ENCODE measurements around the gene EEF1G.

Gene EEF1G

DNA sequence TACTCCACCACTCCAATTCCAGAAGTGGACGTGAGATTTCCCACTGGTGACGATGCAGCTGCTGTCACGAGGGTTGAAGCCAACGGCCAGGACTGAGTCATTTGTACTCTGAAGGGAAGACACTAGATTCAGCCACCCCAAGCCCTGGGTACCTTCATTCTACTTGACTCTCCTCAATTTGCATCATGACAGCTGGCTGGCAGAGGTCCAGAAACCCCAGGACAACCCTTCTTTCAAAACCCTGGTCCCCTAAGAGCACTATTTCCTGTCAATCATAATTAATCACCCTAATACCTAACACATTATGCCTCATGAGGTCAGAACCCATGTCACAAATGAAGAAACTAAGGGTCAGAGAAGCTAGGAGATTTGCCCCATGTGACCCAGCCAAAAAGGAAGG, 34.0 kb upstream of the EEF1G start:
- TF ChIP-seq, protein P1, sequence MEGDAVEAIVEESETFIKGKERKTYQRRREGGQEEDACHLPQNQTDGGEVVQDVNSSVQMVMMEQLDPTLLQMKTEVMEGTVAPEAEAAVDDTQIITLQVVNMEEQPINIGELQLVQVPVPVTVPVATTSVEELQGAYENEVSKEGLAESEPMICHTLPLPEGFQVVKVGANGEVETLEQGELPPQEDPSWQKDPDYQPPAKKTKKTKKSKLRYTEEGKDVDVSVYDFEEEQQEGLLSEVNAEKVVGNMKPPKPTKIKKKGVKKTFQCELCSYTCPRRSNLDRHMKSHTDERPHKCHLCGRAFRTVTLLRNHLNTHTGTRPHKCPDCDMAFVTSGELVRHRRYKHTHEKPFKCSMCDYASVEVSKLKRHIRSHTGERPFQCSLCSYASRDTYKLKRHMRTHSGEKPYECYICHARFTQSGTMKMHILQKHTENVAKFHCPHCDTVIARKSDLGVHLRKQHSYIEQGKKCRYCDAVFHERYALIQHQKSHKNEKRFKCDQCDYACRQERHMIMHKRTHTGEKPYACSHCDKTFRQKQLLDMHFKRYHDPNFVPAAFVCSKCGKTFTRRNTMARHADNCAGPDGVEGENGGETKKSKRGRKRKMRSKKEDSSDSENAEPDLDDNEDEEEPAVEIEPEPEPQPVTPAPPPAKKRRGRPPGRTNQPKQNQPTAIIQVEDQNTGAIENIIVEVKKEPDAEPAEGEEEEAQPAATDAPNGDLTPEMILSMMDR (IDR thresholded peaks at IDR 0.05), result no peak
- no peak for TF ChIP-seq ZFX (IDR thresholded peaks at IDR 0.05; ENCODE audit: borderline replicate concordance)
- H3K27ac ChIP-seq, result no peak overlapping the region

DNA sequence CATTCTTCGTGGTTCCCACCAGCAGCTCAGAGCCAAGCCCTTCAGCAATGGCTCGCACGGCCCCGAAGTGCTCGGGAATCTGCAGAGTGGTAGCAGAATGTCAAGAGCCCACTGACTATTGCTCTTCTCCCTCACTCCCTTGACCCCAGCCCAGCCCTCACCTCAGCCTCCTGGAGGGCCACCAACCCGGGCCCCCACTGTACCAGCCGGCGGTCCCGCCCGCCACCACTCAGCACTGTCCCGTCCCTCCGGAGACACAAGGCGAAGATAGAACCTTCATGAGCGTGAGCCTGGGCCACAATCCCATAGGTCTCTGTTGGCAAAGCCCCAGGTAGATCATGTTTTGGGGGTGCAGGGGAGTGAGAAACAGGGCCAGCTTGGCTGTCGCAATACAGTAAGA, 32.2 kb upstream of the EEF1G start:
- TF ChIP-seq, protein P1 (IDR thresholded peaks at IDR 0.05), result no peak
- no peak for TF ChIP-seq ZFX (IDR thresholded peaks at IDR 0.05; ENCODE audit: borderline replicate concordance)
- no peak overlapping the region for H3K27ac ChIP-seq

DNA sequence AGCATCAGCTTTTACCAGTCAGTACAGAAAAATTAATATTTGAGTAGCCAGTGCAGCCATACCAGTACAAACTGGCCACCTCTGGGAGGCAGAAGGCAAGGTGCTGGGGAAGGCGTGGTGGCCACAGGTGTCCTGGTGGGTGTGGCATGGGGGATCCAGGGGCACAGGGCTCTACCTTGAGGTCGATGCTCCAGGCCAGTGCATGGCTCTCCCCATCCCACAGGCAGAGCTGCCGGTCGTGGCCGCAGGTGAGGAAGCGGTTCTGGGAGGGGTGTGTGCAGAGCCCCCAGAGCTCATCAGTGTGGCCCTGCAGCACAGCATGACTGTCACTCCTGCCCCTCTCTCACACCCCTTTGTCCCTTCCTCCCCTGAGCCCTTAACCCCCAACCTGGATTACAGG, 31.8 kb upstream of the EEF1G start:
- no peak overlapping the region for H3K27ac ChIP-seq
- TF ChIP-seq, protein P1 (IDR thresholded peaks at IDR 0.05), result no peak
- TF ChIP-seq ZFX (IDR thresholded peaks at IDR 0.05; ENCODE audit: borderline replicate concordance), result no peak

DNA sequence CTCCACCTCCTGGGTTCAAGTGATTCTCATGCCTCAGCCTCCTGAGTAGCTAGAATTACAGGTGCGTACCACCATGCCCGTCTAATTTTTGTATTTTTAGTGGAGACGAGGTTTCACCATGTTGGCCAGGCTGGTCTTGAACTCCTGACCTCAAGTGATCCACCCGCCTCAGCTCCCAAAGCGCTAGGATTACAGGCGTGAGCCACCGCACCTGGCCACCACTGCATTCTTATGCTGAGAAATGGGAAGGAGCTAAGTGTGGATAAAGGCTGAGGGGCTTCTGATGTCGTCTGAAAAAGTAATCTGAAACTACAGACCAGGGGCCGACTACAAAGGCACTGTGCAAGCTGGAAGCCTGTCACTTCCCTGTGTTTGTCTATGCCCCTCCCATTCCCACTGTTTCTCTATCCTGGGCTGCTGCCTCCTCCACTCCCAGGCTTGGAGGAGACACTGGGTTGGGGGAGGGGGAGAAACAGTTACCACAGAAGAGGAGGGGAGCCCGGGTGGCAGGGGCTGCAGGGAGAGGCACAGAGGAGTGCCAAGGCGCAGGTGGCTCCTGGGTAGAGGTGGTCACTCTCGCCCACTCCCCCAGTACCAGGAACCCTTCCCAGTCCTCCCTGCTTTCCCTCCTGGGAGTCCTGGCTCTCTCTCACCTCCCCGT, 30.9 kb upstream of the EEF1G start:
- H3K27ac ChIP-seq, result no peak overlapping the region
- TF ChIP-seq ZFX (IDR thresholded peaks at IDR 0.05; ENCODE audit: borderline replicate concordance), result no peak
- TF ChIP-seq, protein P1 (IDR thresholded peaks at IDR 0.05), result no peak

DNA sequence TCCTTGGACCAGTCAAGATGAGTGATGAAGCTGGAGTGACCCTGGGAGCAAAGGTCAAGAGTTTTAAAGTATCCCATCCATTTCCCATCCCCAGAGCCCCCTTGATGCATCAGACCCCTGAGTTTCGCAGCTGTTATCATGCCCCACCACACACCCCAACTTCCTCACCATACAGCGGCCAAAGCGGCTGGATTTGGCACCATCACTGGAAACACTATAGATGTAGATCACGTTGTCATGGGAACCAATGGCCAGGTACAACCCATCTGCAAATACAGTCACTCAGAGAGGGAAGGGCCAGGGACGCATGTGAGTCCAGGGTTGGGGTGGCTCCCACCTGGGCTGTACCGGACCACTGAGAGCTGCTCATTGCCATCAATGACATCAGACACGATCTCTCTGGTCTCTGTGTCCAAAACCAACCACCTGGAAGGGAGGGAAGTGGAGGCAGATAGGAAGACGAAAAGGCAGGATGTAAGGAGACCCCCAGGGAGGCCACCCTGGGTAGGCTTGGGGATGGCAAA, 30.1 kb upstream of the EEF1G start:
- TF ChIP-seq, protein P1 (IDR thresholded peaks at IDR 0.05), result no peak
- TF ChIP-seq ZFX (IDR thresholded peaks at IDR 0.05; ENCODE audit: borderline replicate concordance), result no peak
- H3K27ac ChIP-seq, result no peak overlapping the region

DNA sequence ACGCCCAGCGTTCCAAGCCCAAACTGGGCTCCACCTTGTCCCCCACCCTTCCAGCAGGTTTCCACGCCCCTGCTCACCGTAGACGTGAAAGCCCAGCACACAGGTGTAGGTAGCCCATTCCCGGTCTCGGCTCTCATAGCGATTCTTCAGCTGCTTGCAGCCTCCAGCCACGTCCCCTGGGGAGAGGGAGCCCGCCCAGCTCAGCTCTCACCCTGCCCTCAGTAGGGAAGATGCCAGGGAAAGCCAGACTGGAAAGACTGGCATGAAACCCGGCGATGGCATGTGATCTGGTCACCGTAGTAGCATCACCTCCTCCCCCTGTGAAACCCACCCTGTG, 29.3 kb upstream of the EEF1G start:
- no peak for TF ChIP-seq ZFX (IDR thresholded peaks at IDR 0.05; ENCODE audit: borderline replicate concordance)
- TF ChIP-seq, protein P1 (IDR thresholded peaks at IDR 0.05), result no peak
- H3K27ac ChIP-seq, result peak overlapping the region; percentile 96; the same call in 1 of the 2 replicates

DNA sequence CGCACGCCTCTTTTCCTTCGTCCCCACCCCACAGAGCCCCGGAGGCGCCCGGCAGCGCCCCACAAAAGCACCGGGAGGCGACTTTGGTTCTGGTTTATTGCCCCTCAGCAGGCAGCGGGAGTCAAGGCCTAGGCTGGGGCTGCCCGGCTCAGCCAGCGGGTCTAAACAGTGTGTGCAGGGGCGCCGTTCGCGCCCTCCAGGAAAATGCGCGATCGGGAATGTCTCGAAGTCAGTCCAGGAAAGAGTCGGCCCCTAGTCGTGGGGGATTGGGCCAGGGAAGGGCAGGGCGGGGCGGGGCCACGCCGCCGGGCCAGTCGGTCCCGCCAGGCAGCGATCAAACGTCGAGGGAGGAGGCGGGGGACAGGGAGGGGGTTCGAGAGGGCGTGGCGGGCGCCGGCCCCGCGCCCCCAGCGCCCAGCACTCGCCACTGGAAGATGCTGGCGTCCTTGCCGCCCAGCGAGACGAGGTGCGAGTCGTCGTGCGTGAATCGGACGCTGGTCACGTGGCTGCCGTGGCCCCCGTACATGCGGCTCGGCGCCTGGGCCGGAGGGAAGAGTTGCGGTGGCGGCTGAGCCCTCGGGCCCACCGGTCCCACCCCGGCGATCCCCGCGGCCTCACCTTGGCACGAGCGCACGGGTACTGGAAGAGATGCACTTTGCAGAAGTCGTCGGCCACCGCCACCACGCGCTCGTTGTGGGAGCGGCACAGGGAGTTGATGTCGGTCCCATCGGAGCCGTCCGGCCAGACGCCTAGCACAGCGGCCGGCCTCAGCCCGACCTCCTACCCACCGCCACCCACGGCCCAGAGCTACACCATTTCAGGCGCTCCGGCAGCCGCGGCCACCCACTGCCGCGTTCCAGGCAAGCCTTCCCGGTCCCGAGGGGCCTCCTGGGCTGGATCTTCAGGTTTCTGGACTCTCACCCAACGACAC, 28.7 kb upstream of the EEF1G start:
- no peak for TF ChIP-seq ZFX (IDR thresholded peaks at IDR 0.05; ENCODE audit: borderline replicate concordance)
- TF ChIP-seq, protein P1 (IDR thresholded peaks at IDR 0.05), result no peak
- peak overlapping the region; percentile 96 for H3K27ac ChIP-seq

All from 22Rv1 (cell line).